HepG2 (cell line): ENCODE measurements around the gene PSMB11. TPM values are rescaled to one million over a fixed set of nuclear protein-coding genes. Genes with fewer than 3 reads are reported as not detected.

ENCODE experiments used
- ZNF550 ChIP-seq: sonication (generic); formaldehyde crosslinking; IDR thresholded peaks from 2 replicates; pipeline ENCODE4 v1.4.0; 2020; ENCODE audit warnings: mild to moderate bottlenecking, missing genetic modification reagents, borderline replicate concordance
- polyA plus RNA-seq, 8 experiments: library from polyadenylated mRNA; depleted of rRNA in 3 of 8; stranded (reverse) in 7 of 8; unstranded in 1 of 8; fragments of >200 nt; fragmentation: Illumina TruSeq in 4 of 8; extraction: Trizol in 4 of 8; gene quantifications; 2 replicates each; pipeline versions ENCODE4 v1.2.1 to v1.2.3, GENCODE V29; 2011 to 2016; ENCODE audit warnings: low read depth in 4 of 8, missing spikeins in 1 of 8, mixed read lengths in 1 of 8; ENCODE audit not compliant: insufficient read depth in 1 of 8
- total RNA-seq, 5 experiments: library from RNA; depleted of rRNA; stranded (reverse); fragments of >200 nt; fragmentation: Illumina TruSeq; extraction: Trizol; gene quantifications; 2 replicates each; pipeline ENCODE4 v1.2.3, GENCODE V29; 2016; ENCODE audit warnings: low read depth in 1 of 5
- TF ChIP-seq, protein P1 (sequence below), 2 experiments: sonication (generic) in 1 of 2; formaldehyde crosslinking in 1 of 2; IDR thresholded peaks; 2 replicates each; pipeline versions ENCODE4 v1.4.0 to v1.6.1; 2016 to 2020; ENCODE audit warnings: borderline replicate concordance in 1 of 2, low read depth in 1 of 2, mild to moderate bottlenecking in 1 of 2, missing genetic modification reagents in 1 of 2
- TF ChIP-seq, protein P2 (sequence below): sonication (generic); formaldehyde crosslinking; IDR thresholded peaks from 2 replicates; pipeline ENCODE4 v1.5.1; 2020; ENCODE audit warnings: mild to moderate bottlenecking, moderate library complexity, missing genetic modification reagents
- TF ChIP-seq, protein P3 (sequence below): sonication (generic); formaldehyde crosslinking; IDR thresholded peaks from 2 replicates; pipeline ENCODE4 v1.8.0; 2022; ENCODE audit warnings: missing genetic modification reagents, low read depth, mild to moderate bottlenecking, borderline replicate concordance

PSMB11 gene
- total and polyA plus RNA-seq, 2 of the 13 experiments (the other 11 are each of a cell fraction or from before 2014, with no cell fraction given) = not detected

DNA sequence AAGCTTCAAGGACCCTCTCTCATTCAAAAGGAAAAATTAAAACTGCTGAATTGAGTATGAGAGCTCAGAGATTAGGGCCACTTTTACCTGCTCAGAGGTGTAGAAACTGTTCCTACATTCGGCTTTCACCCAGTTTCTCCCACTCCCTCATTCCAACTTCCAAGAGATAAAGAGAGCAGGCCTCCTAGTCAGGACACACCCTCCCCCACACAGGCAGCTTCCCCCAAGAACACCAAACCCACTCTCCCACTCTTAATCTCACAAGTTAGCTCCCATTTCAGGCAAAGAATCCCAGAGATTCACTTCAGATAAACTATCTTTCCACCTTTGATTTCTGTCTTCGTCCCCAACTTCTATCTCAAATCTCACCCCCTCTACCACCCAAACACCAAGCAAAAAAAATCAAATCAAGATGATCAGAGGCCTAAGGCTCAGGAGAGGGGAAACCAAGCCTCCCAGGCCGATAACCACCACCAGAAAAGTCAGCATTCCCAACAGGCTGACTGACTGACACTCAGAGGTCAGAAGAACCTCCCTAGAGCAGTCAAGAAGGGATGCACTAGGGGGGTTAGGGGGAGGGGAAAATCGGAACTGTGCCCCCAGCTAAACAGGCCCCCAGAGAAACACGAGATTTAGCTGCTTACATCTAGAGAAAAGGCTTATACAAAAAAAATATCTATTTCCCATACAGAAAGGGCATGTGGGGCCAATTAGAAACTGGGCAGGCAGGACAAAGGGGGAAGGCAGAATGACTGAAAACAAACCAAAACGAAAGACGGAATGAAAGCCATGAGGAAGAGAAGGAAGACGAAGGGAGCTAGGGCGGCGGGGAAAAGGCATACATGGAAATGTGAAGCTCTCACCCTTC lies 28.5 kb downstream of the PSMB11 start (continued):
- TF ChIP-seq, protein P1, sequence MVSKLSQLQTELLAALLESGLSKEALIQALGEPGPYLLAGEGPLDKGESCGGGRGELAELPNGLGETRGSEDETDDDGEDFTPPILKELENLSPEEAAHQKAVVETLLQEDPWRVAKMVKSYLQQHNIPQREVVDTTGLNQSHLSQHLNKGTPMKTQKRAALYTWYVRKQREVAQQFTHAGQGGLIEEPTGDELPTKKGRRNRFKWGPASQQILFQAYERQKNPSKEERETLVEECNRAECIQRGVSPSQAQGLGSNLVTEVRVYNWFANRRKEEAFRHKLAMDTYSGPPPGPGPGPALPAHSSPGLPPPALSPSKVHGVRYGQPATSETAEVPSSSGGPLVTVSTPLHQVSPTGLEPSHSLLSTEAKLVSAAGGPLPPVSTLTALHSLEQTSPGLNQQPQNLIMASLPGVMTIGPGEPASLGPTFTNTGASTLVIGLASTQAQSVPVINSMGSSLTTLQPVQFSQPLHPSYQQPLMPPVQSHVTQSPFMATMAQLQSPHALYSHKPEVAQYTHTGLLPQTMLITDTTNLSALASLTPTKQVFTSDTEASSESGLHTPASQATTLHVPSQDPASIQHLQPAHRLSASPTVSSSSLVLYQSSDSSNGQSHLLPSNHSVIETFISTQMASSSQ (IDR thresholded peaks at IDR 0.05; ENCODE audit: low read depth) = no peak
- TF ChIP-seq, protein P1 (CRISPR knock-in tag; IDR thresholded peaks at IDR 0.05; ENCODE audit: borderline replicate concordance) = no peak
- TF ChIP-seq, protein P2, sequence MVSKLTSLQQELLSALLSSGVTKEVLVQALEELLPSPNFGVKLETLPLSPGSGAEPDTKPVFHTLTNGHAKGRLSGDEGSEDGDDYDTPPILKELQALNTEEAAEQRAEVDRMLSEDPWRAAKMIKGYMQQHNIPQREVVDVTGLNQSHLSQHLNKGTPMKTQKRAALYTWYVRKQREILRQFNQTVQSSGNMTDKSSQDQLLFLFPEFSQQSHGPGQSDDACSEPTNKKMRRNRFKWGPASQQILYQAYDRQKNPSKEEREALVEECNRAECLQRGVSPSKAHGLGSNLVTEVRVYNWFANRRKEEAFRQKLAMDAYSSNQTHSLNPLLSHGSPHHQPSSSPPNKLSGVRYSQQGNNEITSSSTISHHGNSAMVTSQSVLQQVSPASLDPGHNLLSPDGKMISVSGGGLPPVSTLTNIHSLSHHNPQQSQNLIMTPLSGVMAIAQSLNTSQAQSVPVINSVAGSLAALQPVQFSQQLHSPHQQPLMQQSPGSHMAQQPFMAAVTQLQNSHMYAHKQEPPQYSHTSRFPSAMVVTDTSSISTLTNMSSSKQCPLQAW = no peak
- TF ChIP-seq, protein P3, sequence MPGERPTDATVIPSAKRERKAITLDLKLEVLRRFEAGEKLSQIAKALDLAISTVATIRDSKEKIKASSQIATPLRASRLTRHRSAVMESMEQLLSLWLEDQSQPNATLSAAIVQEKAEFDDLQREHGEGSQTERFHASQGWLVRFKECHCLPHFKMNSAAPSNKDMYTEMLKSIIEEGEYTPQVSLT (CRISPR knock-in tag) = no peak
- no peak for TF ChIP-seq ZNF550 (CRISPR knock-in tag)
